Right ventricle myocardium inferior (tissue), 1 donor: ENCODE data around the gene PTPRD. TPM values are rescaled to one million over a fixed set of nuclear protein-coding genes. Genes with fewer than 3 reads are reported as not detected.
"Not testable (repeated sequence)": the region's sequence is repeated elsewhere in the genome, so short reads cannot be mapped to it uniquely, and the experiment has no call there.

Experiments used
- ATAC-seq: fragments of 200-7000 bp; cut with Tn5 transposase; one replicate; pipeline ENCODE4 v1.9.1; 2020; ENCODE audit warnings: mild to moderate bottlenecking, moderate library complexity
- DNase-seq: peaks from one replicate; pipeline ENCODE4 v3.0.0; 2021; ENCODE audit errors: missing footprints
- intact Hi-C: fragments of 100-400 bp; cut with DNase I; formaldehyde crosslinking; loops from one replicate; pipeline ENCODE4 v1.11.0; 2022
- total RNA-seq: library from RNA; stranded (reverse); fragmentation: NEBNext Ultra II Directional; extraction: Animal tissue kit (Norgen Biotek cat#: 25700); gene quantifications from one replicate; pipeline ENCODE4 v1.2.1, GENCODE V29; 2021
- donor health status: DM: no; HTN: yes; CAD: no; lungs with severe emphysema.

The PTPRD gene
- total RNA-seq, 1 donor from 2014 or later = 13.3 TPM

DNA sequence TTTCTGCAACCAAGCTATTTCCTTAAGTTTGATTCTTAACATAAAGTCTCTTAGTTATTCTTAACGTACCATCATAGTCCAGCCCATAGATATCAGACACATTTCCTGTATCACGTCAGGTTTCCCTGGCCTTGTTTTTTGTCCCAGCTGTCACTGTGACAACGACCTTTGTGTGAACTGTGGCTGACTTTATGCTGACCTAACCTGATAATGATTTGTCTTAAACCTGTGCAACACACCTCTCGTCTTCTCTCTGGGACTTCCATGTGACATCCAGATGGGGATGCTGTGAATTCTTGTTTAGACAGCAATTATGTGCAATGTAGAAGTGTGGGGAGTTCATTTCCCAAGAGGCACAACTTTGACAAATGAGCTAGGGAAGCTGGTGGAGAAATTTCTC lies 662.8 kb downstream of the PTPRD start:
- ATAC-seq = no peak
- intact Hi-C loops = no loop called here
- DNase-seq = no peak

DNA sequence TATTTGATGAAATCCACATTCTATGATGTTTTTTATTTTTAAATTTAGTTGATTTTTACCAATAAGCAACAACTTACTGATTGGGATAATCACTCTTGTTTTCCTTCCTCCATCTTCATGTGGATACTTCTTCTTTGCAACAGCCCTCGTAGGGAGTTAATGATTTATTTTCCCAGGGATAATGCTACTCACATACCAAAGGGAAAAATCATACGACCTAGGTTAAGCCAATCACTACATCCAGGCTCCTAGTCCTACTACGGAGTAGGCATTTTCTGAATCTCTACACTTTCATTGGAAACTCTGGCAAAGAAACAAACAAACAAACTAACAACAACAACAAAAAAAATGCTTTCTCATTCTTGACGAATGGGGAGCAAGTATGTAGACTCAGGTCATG lies 663.4 kb downstream of the PTPRD start:
- intact Hi-C loops = no loop called here

DNA sequence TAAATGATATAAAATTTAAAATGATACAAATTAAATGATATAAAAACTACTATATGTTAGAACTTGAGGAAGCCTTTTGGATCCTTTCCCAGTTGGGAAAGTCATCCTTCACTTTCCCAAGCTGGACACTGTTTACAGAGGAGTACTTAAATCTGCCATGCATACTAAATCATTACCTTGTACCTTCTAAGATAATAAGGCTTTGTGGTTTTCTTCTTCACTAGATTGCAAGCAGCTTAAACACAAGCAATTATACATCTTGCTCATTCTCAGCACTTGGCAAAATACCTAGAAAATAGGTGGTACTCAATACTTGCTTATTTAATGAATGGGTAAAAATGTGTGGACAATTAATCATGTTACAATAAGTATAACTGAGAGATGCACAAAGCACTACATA lies 666.8 kb downstream of the PTPRD start:
- no peak for ATAC-seq
- intact Hi-C loops = no loop called here
- DNase-seq = no peak

More for the DNA sequence above, 663.4 kb downstream of the PTPRD start:
- DNase-seq (no peak), ATAC-seq (no peak)

DNA sequence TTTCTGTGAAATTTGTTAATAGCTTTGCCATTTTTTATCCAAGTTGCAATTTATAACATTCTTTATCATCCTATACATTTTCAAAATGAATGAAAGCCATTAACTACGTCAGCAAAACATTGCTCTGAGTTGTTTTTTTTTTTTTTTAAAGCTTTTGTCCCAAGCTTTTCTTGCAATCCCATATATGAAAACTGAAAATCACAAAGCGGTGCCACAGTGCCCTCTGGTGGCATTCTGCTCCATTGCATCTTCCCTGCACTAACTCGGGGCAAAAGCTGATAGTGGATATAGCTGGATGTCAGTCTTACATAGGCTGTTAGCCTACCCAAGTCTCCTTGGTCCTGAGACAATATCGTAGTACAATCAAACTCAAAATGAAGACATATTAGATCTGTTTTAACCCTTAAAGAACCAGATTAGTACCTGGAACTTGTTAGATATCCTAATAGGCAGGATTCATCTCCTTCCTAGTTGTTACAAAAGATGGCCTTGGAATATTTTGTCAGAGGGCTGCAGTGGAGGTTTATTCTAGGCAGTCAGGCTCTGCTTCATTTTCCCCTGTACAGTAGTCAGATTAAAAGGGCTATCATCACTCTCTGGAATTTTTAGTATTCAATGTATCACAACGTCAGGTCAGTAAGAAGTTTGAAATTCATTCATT lies 669.9 kb downstream of the PTPRD start:
- DNase-seq (no peak), ATAC-seq (no peak)
- intact Hi-C loops = no loop called here

DNA sequence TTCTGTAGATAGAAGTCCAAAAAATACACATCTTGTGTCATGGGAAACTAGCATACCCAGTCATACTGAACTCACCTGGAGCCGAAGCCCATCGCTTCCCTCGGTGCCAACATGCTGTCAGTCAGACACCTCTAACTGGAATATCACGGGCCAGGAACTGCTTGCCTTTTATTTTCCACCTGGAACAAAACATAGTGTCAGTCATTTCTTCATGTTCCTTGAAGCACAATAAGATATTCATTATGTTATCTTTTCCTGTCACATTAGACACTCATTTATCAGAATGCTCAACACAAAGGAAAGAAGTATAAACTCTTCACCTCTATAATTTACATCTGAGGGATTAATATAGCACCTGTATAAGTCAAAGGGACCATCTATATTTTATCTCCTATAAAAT lies 674.4 kb downstream of the PTPRD start:
- ATAC-seq = no peak
- intact Hi-C loops = no loop called here

DNA sequence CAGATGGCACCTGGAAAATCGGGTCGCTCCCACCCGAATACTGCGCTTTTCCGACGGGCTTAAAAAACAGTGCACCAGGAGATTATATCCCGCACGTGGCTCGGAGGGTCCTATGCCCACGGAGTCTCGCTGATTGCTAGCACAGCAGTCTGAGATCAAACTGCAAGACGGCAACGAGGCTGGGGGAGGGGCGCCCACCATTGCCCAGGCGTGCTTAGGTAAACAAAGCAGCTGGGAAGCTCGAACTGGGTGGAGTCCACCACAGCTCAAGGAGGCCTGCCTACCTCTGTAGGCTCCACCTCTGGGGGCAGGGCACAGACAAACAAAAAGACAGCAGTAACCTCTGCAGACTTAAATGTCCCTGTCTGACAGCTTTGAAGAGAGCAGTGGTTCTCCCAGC lies 681.3 kb downstream of the PTPRD start:
- ATAC-seq, intact Hi-C loops, DNase-seq: not testable (repeated sequence)

More for the DNA sequence above, 674.4 kb downstream of the PTPRD start:
- peak; percentile 48 for DNase-seq

DNA sequence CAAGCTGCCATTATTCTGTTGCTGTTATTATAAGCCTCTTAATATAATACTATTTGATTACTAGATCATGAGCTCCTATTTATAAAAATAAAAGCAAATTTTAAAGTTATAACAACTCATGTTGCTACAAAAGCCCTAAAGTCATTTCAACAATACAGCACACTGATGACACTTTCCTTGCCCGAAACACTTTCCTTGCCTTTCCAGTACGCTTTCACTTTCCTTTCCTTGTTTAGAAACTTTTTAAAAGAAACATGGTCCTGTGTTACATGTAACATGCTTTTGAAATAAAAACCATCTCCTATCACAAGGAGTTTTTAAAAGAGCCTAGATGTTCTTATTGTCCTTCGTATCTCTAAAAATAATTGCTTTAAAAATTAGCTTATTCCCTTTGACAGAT lies 688.4 kb downstream of the PTPRD start:
- intact Hi-C loops = no loop called here
- DNase-seq = no peak

DNA sequence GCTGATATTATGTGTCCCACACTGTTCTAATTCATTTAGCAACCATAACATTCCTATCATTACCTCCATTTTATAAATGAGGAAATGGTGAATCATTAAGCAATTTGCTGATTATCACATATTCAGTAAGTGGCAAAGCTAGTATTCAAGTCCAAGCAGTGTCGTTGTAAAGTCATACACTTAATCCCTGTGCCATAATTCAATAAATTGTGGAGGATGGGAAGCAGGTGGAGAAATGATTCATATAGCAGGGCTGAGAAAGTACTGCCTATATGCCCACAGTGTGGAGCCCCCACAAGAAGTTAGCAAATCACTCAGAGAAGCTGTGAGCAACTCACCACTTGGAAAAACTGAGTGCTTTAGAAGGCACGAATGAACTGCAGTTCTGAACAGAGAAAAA lies 691.0 kb downstream of the PTPRD start:
- ATAC-seq (no peak), DNase-seq (no peak)
- intact Hi-C loops = no loop called here

More for the DNA sequence above, 688.4 kb downstream of the PTPRD start:
- no peak for ATAC-seq

DNA sequence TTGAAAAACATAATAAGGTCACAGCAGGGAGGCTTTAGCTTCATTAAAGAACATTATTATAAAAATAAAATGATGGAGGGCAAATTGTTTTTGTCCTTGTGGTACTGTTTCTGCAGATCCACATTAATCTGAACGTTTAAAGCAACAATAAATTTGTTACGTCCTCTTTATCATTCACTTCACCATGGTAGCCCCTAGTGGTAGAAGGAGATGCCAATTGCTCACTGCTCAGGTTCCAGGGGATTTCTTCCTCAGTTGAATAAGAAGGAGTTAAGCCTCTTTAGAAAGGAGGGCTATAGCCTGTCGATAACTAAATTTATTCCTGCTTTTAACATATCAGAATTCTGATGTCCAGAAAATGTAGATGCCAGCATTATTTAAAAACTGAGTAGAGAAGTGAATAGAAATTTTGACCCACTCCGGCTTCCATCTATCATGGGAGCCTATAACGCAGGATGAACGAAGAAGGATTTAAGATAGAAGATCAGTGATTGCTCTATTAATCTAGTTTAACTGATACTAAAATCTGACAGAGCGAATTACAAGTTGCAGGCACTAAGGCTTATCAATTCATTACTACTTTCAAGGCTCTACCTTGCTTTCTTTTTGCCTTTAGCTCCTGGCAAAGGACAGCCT lies 692.3 kb downstream of the PTPRD start:
- DNase-seq = no peak
- no peak for ATAC-seq
- intact Hi-C loops = no loop called here

DNA sequence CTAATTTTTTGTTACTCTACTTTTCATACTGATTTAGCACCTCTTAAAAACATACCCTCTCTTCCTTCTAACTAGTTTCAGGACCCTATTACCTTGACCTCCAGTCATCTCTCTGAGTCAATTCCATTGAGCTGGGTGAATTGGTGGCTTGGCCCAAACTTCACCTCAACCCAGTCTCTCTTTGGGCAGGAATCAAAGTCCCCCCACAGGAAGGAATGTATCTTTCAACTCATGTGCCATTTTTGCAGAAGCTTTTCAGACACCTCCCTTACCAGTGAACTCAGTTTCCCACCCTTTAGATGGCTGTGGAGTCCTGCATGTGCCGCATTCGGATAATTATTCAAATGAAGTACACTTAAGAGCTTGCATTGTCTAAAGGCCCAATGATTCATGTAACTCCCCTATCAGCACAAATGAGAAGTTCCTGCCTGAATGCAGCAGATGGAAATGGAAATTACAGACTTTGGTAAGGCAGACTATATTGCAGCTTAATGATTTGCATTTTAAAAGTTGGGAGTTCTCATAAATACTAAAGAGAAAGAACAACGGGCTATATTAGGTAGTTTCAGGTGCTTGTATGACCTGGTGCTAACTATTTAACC lies 693.5 kb downstream of the PTPRD start:
- intact Hi-C loops = no loop called here

DNA sequence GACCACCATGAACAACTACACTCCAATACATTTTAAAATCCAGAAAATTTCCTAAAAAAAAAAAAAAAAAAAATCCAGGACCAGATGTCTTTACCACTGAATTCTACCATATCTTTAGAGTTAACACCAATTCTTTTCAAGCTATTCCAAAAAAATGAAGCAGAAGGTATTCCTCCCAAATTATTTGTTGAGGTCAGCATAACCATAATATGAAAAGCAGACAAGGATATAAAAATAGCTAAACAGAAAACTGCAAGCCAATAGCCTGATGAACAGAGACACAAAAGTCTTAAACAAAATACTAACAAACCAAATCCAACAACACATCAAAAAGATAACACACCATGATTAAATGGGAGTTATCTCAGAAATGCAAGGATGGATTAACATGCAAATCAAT lies 695.4 kb downstream of the PTPRD start:
- intact Hi-C loops = no loop called here
- DNase-seq = no peak
- ATAC-seq = no peak

More for the DNA sequence above, 693.5 kb downstream of the PTPRD start:
- no peak for DNase-seq
- no peak for ATAC-seq

DNA sequence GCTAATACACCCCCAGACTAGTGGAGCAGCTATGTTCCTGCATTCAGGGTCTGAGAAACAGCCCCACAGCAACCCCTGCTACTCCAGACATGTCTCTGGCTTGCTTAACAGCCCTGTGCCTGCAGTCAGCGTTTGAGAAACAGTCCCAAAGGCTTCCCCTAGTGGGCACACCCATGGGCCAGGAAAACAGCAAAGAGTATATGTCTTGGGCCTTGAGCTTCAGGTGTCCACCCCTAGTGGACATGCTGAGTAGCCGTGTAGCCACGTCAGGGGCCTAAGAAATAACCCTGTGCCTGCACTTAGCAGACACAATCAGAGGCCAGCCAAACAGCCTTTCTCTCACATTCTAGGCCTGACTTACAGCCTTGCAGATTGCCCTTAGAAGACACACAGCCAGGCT lies 698.6 kb downstream of the PTPRD start:
- DNase-seq (no peak), ATAC-seq (no peak)
- intact Hi-C loops = no loop called here

DNA sequence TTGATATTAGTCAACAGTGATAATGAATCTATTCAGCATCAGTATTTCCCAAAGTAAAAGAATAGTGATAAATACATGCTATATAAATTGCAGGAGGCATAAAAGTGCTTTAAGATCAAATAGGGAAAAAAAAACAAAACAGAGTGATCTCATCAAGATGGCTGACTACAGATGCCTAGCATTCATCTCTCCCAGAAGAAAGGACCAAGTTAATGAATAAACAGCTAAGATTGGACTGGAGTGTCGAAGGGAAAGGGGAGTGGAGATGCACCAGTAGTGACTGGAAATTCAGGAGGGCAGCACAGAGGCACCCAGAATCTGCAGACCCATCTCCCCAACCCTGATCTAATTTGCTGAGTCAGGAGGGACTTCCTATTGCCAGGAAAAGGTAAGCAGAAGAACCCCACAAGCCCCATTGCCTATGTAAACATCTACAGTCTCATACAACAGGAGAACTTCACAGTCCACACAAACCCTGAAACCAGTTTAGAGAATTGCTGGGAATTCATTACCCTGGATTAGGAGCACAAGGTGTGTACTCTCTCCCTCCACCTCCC lies 699.4 kb downstream of the PTPRD start:
- no peak for DNase-seq
- no peak for ATAC-seq
- intact Hi-C loops = no loop called here

DNA sequence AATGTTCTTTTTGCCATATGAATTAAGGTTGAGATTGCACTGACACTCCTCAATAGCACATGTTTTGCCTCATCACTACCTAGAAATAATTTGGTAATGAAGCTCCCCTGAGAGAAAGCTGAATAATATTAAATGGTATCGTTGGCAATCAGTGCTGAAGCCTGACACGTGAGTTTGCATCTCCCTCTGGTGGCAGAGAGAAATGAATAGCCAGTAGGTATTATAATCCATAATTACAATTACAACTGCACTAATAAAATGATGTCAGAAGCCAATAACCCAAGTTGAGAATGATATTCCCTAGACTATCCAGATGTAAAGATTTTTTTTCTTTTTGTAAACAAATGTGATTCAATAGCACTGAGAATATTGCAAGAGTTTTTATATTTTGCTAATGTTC lies 700.3 kb downstream of the PTPRD start:
- no peak for ATAC-seq
- DNase-seq = no peak
- intact Hi-C loops = no loop called here

DNA sequence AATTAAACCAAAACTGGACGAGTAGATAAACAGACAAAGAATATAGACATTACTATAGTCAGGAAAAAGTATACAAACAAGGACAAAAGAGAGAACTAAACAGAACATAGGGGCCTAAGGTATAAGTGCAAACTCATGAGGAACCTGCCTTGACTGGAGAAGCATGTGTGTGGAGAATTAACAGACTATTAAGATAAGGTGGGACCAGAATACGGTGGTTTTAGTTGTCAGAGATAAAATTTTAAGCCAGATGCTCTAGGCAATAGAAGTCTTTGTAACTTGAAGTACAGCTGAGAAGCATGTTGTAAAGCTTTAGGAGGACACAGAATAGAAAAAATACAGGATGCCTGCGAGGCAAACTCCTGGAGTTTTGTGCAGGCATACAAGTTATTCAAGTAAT lies 707.1 kb downstream of the PTPRD start:
- intact Hi-C loops = no loop called here
- ATAC-seq = no peak
- DNase-seq = no peak

DNA sequence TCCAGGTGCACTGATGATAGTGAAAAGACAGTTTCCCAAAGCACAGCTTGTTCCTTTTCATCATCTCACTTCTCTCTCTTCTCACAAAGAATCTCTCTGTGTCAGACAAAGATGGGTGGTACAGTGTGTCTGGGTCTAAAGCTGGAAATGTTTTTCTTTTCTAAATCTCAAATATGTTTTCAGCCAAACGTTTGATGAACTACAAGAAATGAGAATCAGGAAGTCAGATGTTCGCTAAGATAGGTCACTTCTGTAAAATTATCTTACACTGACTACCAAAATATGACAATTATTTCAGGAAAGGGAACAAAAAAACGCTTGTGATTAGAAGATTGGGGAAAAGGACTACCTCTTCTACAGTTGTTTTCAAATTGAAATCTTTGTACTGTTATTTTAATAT lies 708.8 kb downstream of the PTPRD start:
- intact Hi-C loops = no loop called here
- DNase-seq (no peak), ATAC-seq (no peak)

DNA sequence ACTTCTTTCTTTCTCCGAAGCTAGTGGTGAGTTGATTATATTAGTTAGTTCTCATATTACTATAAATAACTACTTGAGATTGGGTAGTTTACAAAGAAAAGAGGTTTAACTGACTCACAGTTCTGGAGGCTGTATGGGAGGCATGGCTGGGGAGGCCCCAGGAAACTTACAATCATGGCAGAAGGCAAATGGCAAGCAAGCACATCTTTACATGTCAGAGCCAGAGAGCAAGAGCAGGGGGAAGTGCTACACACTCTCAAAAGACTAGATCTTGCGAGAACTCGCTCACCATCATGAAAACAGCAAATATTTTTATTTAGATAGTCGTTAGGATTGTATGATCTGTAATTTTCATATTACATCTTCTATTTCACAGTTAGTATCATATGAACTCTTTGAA lies 711.2 kb downstream of the PTPRD start:
- ATAC-seq = no peak
- intact Hi-C loops = no loop called here
- DNase-seq = no peak

DNA sequence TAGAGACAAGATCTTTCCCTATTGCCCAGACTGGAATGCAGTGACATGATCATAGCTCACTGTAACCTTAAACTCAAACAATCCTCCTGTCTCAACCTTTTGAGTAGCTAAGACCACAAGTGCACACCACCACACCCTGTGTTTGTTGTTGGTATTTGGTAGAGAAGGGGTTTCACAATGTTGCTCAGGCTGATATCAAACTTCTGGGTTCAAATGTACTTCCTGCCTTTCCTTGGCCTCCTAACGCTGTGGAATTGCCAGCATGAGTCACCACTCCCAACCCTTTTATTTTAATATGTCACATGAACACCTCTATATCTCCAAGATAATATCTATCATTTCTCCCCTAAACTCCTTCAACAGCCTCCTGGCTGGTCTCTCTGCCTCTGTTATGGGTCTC lies 719.0 kb downstream of the PTPRD start:
- no peak for ATAC-seq
- intact Hi-C loops = no loop called here
- no peak for DNase-seq

DNA sequence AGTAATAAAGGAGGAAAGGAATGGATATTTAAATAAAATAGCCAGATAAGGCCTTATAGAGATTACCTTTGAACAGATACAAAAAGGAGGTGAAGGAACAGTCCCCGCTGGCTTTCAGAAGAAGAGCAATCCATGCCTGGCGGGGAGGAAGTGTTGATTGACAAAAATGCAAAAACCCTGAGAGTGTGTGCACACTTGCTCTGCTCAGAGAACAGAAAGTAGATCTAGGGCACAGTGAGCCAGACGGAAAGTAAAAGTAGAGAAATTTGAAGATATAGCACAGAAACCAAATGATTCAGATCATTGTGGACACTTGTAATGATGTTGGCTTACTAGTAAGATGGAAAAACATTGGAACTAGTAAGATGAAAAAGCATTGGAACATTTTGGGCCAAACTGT lies 720.6 kb downstream of the PTPRD start:
- DNase-seq (no peak), ATAC-seq (no peak)
- intact Hi-C loops = no loop called here

DNA sequence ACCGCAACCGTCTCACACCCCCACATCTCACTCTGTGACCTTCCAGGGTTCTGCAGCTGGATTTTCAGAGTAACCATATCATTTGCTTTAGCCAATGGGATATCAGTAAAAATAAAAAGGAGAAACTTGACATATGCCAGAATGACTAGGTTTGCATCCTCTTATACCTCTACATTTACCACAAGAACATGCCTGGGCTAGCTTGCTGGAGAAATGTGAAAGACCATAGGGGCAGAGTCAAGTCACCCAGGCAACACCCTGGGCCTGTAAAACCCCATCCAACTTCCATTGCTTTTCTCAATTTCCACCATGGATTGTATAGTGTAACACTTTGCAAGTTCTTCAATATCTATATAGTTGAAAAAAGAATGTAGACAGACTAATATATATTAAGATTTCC lies 731.1 kb downstream of the PTPRD start:
- intact Hi-C loops = no loop called here
- no peak for DNase-seq
- ATAC-seq = no peak
